MCF 10A (cell line): ENCODE data around the gene TAB2. TPM values are rescaled to one million over a fixed set of nuclear protein-coding genes. Genes with fewer than 3 reads are reported as not detected.

Experiments
- BruUV-seq: library from RNA; stranded (reverse); fragments of 400-500 nt; replicated peaks from 2 replicates; lab custom pipeline; 2021; lab: Mats Ljungman, UMichigan
- CTCF ChIA-PET: fragments of 300-600 bp; sonication (Branson Sonifier 250); formaldehyde crosslinking; extraction: SDS; loops from one replicate; lab custom pipeline; 2021; ENCODE audit warnings: antibody characterized with exemption, inconsistent platforms; lab: Yijun Ruan, JAX
- POLR2A ChIA-PET: fragments of 300-600, 350-650 bp; sonication (Branson Sonifier 250); formaldehyde crosslinking; extraction: SDS; loops from one replicate; lab custom pipeline; 2020; ENCODE audit warnings: antibody characterized with exemption, inconsistent platforms; lab: Yijun Ruan, JAX
- DNase-seq: peaks from one replicate; pipeline ENCODE4 v3.0.0-alpha.2; 2018; ENCODE audit not compliant: unreplicated experiment
- H3K27ac Mint-ChIP-seq: one replicate; pipeline ENCODE4 v1.8.0; 2022; ENCODE audit warnings: mild to moderate bottlenecking, low read depth, mixed read lengths; ENCODE audit not compliant: unreplicated experiment
- H3K27me3 Mint-ChIP-seq: one replicate; pipeline ENCODE4 v1.8.0; 2022; ENCODE audit warnings: mixed read lengths; ENCODE audit not compliant: insufficient read depth, unreplicated experiment
- H3K36me3 Mint-ChIP-seq: one replicate; pipeline ENCODE4 v1.8.0; 2022; ENCODE audit warnings: mild to moderate bottlenecking, moderate library complexity, mixed read lengths; ENCODE audit not compliant: insufficient read depth, unreplicated experiment
- H3K4me1 Mint-ChIP-seq: one replicate; pipeline ENCODE4 v1.8.0; 2022; ENCODE audit warnings: mixed read lengths; ENCODE audit not compliant: insufficient read depth, unreplicated experiment
- H3K4me3 Mint-ChIP-seq: one replicate; pipeline ENCODE4 v1.8.0; 2022; ENCODE audit warnings: mild to moderate bottlenecking, moderate library complexity, mixed read lengths; ENCODE audit not compliant: unreplicated experiment
- H3K9me3 Mint-ChIP-seq: one replicate; pipeline ENCODE4 v1.8.0; 2022; ENCODE audit warnings: mixed read lengths; ENCODE audit not compliant: unreplicated experiment
- CTCF ChIP-seq: fragments of 200-600 bp; IDR thresholded peaks from one replicate; pipeline ENCODE4 v1.8.0; 2022; ENCODE audit warnings: antibody characterized with exemption, mild to moderate bottlenecking; ENCODE audit not compliant: unreplicated experiment
- intact Hi-C: fragments of 100-400 bp; cut with micrococcal nuclease; formaldehyde crosslinking; loops from 2 replicates; pipeline ENCODE4 v1.14.1; 2022
- total RNA-seq: library from RNA; stranded (reverse); gene quantifications from 2 replicates; pipeline ENCODE4 v1.2.3, GENCODE V29; 2022

Gene TAB2
- total RNA-seq, 1 experiment from 2014 or later = 76.4 TPM

DNA sequence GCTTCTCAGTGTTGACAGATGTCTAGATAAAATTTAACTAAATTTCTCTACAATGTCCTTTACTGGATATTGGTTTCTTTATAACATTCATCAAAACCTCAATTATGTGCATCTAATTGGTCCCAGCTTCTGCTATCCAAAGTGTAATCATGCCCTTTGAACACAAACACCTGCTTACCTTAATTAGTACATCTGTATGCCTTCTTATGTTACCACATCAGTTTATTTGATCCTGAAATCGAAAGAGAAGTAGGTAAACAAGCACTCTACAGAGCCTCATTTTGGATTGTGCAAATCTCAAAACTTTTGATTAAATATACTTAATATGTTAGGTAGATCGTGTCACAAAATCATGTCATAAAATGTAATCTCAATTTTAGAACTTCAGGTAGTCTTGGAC lies 36.5 kb downstream of the TAB2 start:
- intact Hi-C loops = no loop called here
- DNase-seq = no peak
- Mint-ChIP-seq H3K36me3 (no peaks in the 10 kb centered on the region), H3K4me1 (peaks cover 24% of the 10 kb centered on the region), H3K9me3 (no peaks in the 10 kb centered on the region), H3K4me3 (no peak overlapping the region), H3K27me3 (no peaks in the 10 kb centered on the region), H3K27ac (no peak overlapping the region)
- ChIA-PET CTCF (no interaction called here), POLR2A (no interaction called here)
- BruUV-seq = no TSS peak
- no peak for TF ChIP-seq CTCF

GRCh38 chr6:149356081-149356750 lies 38.7 kb downstream of the TAB2 start:
- no peak overlapping the region for H3K4me3 Mint-ChIP-seq
- CTCF ChIA-PET = no interaction called here
- POLR2A ChIA-PET = no interaction called here
- no peak for DNase-seq
- no peak overlapping the region for H3K27ac Mint-ChIP-seq
- H3K36me3 Mint-ChIP-seq = peaks cover 6% of the 10 kb centered on the region
- peaks cover 25% of the 10 kb centered on the region for H3K4me1 Mint-ChIP-seq
- intact Hi-C loops = no loop called here
- no peaks in the 10 kb centered on the region for H3K27me3 Mint-ChIP-seq
- no peak for TF ChIP-seq CTCF
- no peaks in the 10 kb centered on the region for H3K9me3 Mint-ChIP-seq
- BruUV-seq = no TSS peak

DNA sequence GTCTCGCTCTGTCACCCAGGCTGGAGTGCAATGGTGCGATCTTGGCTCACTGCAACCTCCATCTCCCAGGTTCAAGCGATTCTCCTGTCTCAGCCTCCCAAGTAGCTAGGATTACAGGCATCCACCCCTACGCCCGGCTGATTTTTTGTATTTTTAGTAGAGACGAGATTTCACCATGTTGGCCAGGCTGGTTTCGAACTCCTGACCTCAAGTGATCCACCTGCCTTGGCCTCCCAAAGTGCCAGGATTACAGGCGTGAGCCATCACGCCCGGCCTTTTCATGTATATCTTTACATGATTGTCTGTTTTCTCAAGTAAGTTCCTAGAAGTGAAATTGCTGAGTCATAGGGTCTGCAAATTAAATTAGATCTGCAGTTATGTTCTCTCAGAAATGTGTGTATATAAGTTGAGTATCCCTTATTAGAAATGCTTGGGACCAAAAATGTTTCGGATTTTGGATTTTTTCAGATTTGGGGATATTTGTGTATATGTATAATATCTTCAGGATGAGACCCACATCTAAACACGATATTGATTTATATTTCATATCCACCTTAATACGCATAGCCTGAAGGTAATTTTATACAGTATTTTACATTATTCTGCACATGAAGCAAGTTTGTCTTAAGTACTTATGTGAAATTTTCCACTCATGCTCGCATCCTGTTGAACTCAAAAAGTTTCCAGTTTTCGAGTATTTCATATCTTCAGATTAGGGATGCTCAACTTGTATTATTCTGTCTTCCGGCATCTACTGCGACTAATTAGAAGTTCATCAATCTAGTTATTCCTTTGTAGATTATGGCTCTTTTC lies 40.4 kb downstream of the TAB2 start:
- H3K9me3 Mint-ChIP-seq = no peaks in the 10 kb centered on the region
- TF ChIP-seq CTCF = no peak
- no peak overlapping the region for H3K4me3 Mint-ChIP-seq
- POLR2A ChIA-PET = interaction anchor here (1.5 kb wide), 1 partner anchor 22 kb away, joined by 6 read pairs; no protein-coding TSS in a partner anchor
- BruUV-seq = no TSS peak
- intact Hi-C loops = no loop called here
- peaks cover 14% of the 10 kb centered on the region for H3K36me3 Mint-ChIP-seq
- no peaks in the 10 kb centered on the region for H3K27me3 Mint-ChIP-seq
- no peak for DNase-seq
- H3K27ac Mint-ChIP-seq = no peak overlapping the region
- peaks cover 28% of the 10 kb centered on the region for H3K4me1 Mint-ChIP-seq
- CTCF ChIA-PET = no interaction called here

DNA sequence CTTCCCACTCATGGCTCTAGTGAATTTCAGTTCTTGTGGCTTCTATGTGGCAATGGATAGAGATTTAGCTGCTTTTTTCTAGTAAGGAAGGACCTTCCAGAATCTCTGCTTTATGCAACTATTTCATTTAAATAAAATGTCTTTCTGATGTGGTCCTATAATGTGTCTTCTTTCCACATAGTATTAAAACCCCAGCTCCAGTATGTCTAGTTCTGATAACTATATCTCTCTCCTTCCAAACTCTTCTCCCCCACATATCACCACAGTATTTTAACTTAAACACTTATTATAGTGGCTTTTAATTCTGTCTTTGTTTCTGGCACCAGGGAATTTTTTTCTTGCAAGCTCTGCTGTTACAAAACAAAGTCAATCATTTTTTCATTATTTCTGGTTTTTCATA lies 41.9 kb downstream of the TAB2 start:
- H3K27me3 Mint-ChIP-seq = no peaks in the 10 kb centered on the region

More for the DNA sequence above, 41.9 kb downstream of the TAB2 start:
- Mint-ChIP-seq H3K36me3 (peaks cover 14% of the 10 kb centered on the region), H3K9me3 (no peaks in the 10 kb centered on the region), H3K27ac (no peak overlapping the region), H3K4me1 (peaks cover 32% of the 10 kb centered on the region), H3K4me3 (no peak overlapping the region)
- no TSS peak for BruUV-seq
- DNase-seq = no peak
- intact Hi-C loops = no loop called here
- no peak for TF ChIP-seq CTCF
- ChIA-PET CTCF (interaction anchor here (0.7 kb wide), 1 partner anchor 16 kb away, joined by 3 read pairs; no protein-coding TSS in a partner anchor), POLR2A (interaction anchor here (0.6 to 1.7 kb wide), 12 partner anchors 9 to 214 kb away, joined by 3 to 8 read pairs (median 4); partner anchors contain the start of gene TAB2)
